Cardiac fibroblast (primary cell): Measurements from ENCODE around the gene TRIM26.

ENCODE experiments used
- DNase-seq, 2 donors: peaks; one replicate each; pipeline versions ENCODE4 v3.0.0 to v3.0.0-alpha.2; 2010; ENCODE audit warnings: low read depth in 2 of 2
- H3K4me3 ChIP-seq, 2 donors: replicated peaks in 1 of 2; 1 replicate in 1 of 2; 2 replicates in 1 of 2; pipeline ENCODE4 v1.5.1; 2011; ENCODE audit warnings: low read depth in 2 of 2, low read length in 2 of 2, mild to moderate bottlenecking in 2 of 2, moderate library complexity in 1 of 2
- TF ChIP-seq, protein P1 (sequence below): IDR thresholded peaks from one replicate; pipeline ENCODE4 v1.5.1; 2011; ENCODE audit warnings: low read depth, mild to moderate bottlenecking, low read length, inconsistent platforms

The TRIM26 gene

DNA sequence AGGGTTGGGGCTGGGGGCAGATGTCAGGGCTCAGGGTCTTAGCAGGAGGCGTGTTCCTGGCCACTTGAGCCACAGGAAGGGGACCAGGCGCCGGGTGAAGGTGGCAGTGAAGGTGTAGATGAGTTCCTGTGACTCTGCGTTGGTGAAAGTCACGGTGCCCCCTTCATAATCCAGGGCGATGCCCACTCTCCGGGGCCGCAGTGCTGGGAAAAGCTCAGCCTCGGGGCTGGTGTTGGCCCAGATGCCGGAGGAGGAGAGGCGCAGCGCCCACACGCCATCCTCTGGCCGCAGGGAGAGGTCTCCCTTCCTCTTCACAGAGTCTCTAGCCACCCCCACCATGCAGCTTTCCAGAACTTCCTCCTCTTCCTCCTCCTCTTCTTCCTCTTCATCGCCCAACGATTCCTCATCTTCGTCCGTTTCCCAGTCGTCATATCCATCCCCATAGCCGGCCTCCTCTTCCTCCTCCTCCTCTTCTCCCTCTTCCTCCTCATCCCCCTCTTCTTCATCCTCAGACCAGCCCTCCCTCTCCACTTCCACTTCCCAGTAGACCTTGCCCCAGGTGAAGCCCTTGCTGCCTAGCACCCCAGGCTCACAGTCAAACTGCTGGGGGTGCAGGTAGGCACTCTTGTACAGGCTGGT is 27.2 kb downstream of the TRIM26 start:
- DNase-seq: no peak
- TF ChIP-seq, protein P1, sequence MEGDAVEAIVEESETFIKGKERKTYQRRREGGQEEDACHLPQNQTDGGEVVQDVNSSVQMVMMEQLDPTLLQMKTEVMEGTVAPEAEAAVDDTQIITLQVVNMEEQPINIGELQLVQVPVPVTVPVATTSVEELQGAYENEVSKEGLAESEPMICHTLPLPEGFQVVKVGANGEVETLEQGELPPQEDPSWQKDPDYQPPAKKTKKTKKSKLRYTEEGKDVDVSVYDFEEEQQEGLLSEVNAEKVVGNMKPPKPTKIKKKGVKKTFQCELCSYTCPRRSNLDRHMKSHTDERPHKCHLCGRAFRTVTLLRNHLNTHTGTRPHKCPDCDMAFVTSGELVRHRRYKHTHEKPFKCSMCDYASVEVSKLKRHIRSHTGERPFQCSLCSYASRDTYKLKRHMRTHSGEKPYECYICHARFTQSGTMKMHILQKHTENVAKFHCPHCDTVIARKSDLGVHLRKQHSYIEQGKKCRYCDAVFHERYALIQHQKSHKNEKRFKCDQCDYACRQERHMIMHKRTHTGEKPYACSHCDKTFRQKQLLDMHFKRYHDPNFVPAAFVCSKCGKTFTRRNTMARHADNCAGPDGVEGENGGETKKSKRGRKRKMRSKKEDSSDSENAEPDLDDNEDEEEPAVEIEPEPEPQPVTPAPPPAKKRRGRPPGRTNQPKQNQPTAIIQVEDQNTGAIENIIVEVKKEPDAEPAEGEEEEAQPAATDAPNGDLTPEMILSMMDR: no peak
- H3K4me3 ChIP-seq: no peak overlapping the region

DNA sequence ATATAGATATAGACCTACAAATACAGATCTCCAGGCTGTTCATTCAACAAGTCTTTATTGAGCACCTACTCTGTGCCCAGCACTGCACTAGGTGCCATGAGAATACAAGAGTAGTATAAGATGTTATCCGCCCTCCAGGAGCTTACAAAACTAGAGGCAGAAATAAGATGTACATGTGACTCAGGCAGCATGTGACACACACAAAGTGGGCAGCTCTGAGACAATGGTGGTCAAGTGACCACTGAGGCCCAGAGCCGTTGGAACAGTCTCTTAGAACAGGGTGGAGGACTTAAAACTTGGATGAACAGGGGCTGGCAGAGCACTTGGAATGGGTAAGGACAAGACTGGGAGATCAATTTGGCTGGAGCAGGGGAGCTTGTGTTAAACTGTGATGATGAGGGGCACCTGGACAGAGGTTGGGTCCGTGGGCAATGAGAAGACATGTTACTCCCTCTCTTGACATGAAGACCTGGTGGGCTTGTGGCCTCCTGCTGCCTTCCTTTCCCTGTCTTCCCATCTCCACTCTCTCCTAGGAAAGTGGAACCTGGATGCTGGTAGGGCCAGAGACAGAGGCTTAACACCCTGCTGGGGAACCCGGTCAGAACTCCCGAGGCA is 28.7 kb downstream of the TRIM26 start:
- no peak overlapping the region for H3K4me3 ChIP-seq
- TF ChIP-seq, protein P1: no peak
- DNase-seq: no peak

DNA sequence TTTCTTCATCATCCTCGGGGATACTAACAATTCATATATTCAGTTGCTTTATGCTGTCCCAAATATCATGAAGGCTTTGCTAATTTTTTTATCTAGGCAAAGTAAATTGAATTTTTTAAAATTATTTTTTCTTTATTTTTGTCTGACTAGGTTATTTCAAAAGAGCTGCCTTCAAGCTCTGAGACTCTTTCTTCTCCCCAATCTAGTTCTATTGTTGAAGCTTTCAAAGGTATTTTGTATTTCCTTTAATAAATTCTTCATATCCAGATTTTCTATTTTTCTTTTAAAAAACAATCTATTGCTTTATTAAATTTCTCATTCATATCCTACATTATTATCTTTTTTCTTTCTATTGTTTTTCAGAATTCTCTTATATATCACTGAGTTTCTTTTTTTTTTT is 33.1 kb downstream of the TRIM26 start:
- DNase-seq: no peak
- TF ChIP-seq, protein P1: no peak

DNA sequence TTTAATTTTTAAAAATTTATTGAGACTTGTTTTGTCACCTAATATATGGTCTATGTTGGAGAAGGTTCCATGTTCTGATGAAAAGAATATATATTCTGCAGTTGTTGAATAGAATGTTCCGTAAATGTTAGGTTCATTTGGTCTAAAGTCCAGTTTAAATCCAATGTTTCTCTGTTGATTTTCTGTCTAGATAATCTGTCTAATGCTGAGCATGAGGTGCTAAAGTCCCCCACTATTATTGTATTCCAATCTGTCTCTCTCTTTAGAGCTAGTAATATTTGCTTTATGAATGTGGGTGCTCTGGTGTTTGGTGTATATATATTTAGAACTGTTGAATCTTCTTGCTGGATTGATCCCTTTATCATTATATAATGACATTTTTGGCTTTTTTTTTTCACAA is 34.4 kb downstream of the TRIM26 start:
- TF ChIP-seq, protein P1: no peak
- H3K4me3 ChIP-seq: no peak overlapping the region
- no peak for DNase-seq

More for the DNA sequence above, 33.1 kb downstream of the TRIM26 start:
- H3K4me3 ChIP-seq: no peak overlapping the region

DNA sequence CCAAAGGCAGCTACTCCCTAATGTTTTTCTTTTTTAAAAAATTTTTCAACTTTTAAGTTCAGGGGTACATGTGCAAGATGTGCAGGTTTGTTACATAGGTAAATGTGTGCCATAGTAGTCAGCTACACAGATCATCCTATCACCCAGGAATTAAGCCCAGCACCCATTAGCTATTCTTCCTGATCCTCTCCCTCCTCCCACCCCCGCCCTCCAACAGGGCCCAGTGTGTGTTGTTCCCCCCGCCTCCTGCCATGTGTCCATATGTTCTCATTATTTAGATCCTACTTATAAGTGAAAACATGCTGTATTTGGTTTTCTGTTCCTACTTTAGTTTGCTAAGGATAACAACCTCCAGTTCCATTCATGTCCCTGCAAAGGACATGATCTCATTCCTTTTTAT is 37.4 kb downstream of the TRIM26 start:
- TF ChIP-seq, protein P1: no peak
- DNase-seq: no peak
- no peak overlapping the region for H3K4me3 ChIP-seq

DNA sequence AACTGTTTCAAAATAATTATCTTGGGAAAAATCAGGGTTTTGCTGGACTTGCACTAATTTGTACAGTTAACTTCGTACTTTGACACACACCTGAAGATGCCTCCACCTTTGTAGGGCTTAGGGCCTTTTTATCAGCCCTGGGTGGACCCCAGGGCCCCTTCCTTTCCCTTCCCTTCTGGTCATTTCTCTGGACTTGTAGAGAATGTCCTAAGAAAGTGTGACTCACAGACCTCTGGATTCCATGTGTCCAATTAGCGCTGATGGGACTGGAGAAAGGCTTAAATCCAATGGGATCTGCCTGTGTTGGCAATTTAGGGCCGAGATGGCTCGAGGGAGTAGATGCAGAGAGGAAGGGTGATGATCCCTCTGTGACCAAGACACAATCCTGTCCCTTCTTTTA is 40.5 kb downstream of the TRIM26 start:
- TF ChIP-seq, protein P1: no peak
- H3K4me3 ChIP-seq: no peak overlapping the region
- no peak for DNase-seq
